Testis (tissue), 2 donors: ENCODE measurements around the gene PPFIBP2.

Experiments
- CTCF ChIP-seq, 3 experiments: fragments of 450-650 bp in 2 of 3; fragments of 200-600 bp in 1 of 3; sonication (generic) in 1 of 3; IDR thresholded peaks; one replicate each; pipeline ENCODE4 v1.5.1; 2016 to 2019; ENCODE audit warnings: antibody characterized with exemption in 3 of 3, mild to moderate bottlenecking in 2 of 3, moderate library complexity in 1 of 3
- POLR2A ChIP-seq: fragments of 450-650 bp; IDR thresholded peaks from one replicate; pipeline ENCODE4 v1.6.1; 2017; ENCODE audit warnings: antibody characterized with exemption, mild to moderate bottlenecking, moderate library complexity

DNA sequence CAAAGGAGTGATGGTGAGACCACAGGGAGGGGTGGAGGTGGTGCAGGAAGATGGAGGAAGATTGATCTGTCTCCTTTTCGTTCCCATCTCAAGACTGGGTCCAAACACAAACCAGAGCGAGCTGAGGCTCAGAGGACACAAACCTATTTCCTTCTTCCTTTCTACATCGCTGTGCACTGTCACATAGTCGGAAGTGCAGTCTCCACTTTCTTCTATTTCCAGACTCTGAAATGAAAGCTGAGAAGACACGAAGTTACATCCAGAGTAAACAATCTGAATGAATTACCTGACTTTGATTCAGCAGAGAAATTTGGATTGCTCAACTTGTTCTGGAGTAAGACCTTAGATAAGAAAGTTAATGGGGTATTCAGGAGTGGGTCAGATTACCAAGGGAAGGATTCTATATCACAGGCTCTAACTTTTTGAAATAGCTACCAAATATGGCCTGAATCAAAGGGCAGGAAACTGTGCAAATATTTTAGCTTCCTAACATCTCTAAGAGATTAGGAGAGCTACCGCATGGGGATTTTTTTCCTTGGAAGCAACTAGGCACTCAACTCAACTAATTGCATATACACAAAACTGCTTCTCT is 178.1 kb downstream of the PPFIBP2 start:
- TF ChIP-seq CTCF (IDR thresholded peaks at IDR 0.05) (no peak), POLR2A (no peak)
